PFSK-1 (cell line): ENCODE data around the gene PRKD1.

Experiments used
- TAF1 ChIP-seq: IDR thresholded peaks from 2 replicates; pipeline ENCODE4 v1.6.1; 2012; ENCODE audit warnings: low read length, control low read depth, borderline replicate concordance; ENCODE audit not compliant: insufficient read depth
- TF ChIP-seq, protein P1 (sequence below), 2 experiments: IDR thresholded peaks; 2 replicates each; pipeline versions ENCODE4 v1.6.1 to v1.8.0; 2011 to 2012; ENCODE audit warnings: low read depth in 2 of 2, low read length in 2 of 2, control low read depth in 1 of 2, inconsistent platforms in 1 of 2, mild to moderate bottlenecking in 1 of 2, moderate library complexity in 1 of 2; ENCODE audit not compliant: insufficient read depth in 1 of 2

DNA sequence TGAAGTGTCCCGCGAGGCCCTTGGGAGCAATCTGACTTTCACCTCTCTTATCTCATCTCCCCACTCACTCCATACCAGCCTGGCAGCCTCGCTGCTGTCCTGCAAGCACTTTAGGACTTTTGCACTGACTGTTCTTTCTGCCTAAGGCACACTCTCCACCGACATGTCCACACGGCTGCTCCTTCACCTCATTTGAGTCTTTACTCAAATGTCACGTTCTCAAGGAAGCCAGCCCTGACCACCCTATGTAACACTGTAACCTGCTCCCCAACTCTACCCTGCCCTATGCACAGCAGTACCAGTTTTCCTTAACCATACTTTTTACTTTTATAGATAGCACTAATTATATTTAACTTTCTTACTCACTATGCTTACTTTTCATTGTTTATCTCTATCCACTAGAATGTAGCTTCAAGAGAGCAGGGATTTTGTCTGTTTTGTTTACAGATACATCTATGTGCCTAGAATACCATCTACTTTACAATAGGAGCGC lies 32.0 kb downstream of the PRKD1 start:
- TF ChIP-seq, protein P1, sequence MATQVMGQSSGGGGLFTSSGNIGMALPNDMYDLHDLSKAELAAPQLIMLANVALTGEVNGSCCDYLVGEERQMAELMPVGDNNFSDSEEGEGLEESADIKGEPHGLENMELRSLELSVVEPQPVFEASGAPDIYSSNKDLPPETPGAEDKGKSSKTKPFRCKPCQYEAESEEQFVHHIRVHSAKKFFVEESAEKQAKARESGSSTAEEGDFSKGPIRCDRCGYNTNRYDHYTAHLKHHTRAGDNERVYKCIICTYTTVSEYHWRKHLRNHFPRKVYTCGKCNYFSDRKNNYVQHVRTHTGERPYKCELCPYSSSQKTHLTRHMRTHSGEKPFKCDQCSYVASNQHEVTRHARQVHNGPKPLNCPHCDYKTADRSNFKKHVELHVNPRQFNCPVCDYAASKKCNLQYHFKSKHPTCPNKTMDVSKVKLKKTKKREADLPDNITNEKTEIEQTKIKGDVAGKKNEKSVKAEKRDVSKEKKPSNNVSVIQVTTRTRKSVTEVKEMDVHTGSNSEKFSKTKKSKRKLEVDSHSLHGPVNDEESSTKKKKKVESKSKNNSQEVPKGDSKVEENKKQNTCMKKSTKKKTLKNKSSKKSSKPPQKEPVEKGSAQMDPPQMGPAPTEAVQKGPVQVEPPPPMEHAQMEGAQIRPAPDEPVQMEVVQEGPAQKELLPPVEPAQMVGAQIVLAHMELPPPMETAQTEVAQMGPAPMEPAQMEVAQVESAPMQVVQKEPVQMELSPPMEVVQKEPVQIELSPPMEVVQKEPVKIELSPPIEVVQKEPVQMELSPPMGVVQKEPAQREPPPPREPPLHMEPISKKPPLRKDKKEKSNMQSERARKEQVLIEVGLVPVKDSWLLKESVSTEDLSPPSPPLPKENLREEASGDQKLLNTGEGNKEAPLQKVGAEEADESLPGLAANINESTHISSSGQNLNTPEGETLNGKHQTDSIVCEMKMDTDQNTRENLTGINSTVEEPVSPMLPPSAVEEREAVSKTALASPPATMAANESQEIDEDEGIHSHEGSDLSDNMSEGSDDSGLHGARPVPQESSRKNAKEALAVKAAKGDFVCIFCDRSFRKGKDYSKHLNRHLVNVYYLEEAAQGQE (IDR thresholded peaks at IDR 0.05; ENCODE audit: insufficient read depth in 1 of 2, low read depth in 2 of 2, low read length in 2 of 2) = no peak
- no peak for TF ChIP-seq TAF1
